ENCODE data around the gene DRGX.

DNA sequence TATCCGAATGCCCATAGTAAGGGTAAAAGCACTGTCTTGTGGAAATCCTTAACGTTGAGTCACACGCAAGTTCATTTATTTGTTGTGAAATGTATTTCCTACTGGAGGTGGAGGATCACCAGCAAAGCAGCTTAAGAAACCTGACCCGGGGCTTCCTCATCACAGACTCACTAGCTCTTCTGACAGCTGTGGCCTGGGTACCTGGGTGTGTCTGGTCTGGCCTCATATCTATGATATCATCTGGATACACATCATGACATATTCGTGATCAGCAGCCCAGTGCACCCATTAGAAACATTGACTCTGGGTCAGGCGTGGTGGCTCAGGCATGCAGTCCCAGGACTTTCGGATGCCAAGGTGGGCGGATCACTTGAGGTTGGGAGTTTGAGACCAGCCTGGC lies 8.8 kb downstream of the DRGX start:
- TF ChIP-seq CTCF (IDR thresholded peaks at IDR 0.05) (no peak), POLR2A (IDR thresholded peaks at IDR 0.05) (no peak)

Data from uterus (tissue), 2 donors.